ENCODE measurements around the gene GPR139. TPM values are rescaled to one million over a fixed set of nuclear protein-coding genes. Genes with fewer than 3 reads are reported as not detected.

GPR139 gene
- total RNA-seq, 1 donor from 2014 or later = not detected

- TF ChIP-seq EZH2phosphoT487 (IDR thresholded peaks at IDR 0.05) = no peak
- TF ChIP-seq CTCF (IDR thresholded peaks at IDR 0.05) = no peak
- no peak for TF ChIP-seq EZH2 (IDR thresholded peaks at IDR 0.05)
- Histone ChIP-seq H3F3A (ENCODE audit: low read depth) (no peaks in the 10 kb centered on the region), H2AFZ (replicated peaks) (no peak overlapping the region), H3K4me1 (no peaks in the 10 kb centered on the region), H3K27me3 (no peaks in the 10 kb centered on the region), H4K20me1 (ENCODE audit: low read depth) (no peaks in the 10 kb centered on the region), H3K79me2 (ENCODE audit: low read depth) (no peaks in the 10 kb centered on the region), H3K27ac (no peak overlapping the region), H3K9me3 (ENCODE audit: low read depth) (no peaks in the 10 kb centered on the region), H3K9ac (no peak overlapping the region), H3K36me3 (no peaks in the 10 kb centered on the region), H3K4me2 (no peak overlapping the region), H3K4me3 (no peak overlapping the region)
- H3K4me1 Mint-ChIP-seq = no peaks in the 10 kb centered on the region
- peaks cover 6% of the 10 kb centered on the region for H3K27me3 Mint-ChIP-seq (ENCODE audit: insufficient read depth, low read depth)
- no peaks in the 10 kb centered on the region for H3K9me3 Mint-ChIP-seq
- no peak overlapping the region for H3K27ac Mint-ChIP-seq
- H3K36me3 Mint-ChIP-seq = no peaks in the 10 kb centered on the region
- DNase-seq (ENCODE audit: low spot score) = no peak
- H3K4me3 Mint-ChIP-seq = no peak overlapping the region
Observed at GRCh38 chr16:20102521-20102920, 28.8 kb upstream of the GPR139 start.

- H3K79me2 ChIP-seq (ENCODE audit: low read depth) = no peaks in the 10 kb centered on the region
- no peak for DNase-seq (ENCODE audit: low spot score)
- Mint-ChIP-seq H3K36me3 (no peaks in the 10 kb centered on the region), H3K4me1 (no peaks in the 10 kb centered on the region), H3K4me3 (no peak overlapping the region), H3K9me3 (no peaks in the 10 kb centered on the region), H3K27me3 (ENCODE audit: insufficient read depth, low read depth) (peaks cover 7% of the 10 kb centered on the region), H3K27ac (no peak overlapping the region)
- H3K4me1 ChIP-seq = no peaks in the 10 kb centered on the region
- H4K20me1 ChIP-seq (ENCODE audit: low read depth) = no peaks in the 10 kb centered on the region
- H2AFZ ChIP-seq (replicated peaks) = no peak overlapping the region
- no peak for TF ChIP-seq EZH2 (IDR thresholded peaks at IDR 0.05)
- TF ChIP-seq EZH2phosphoT487 (IDR thresholded peaks at IDR 0.05) = no peak
- no peaks in the 10 kb centered on the region for H3F3A ChIP-seq (ENCODE audit: low read depth)
- no peak overlapping the region for H3K27ac ChIP-seq
- no peaks in the 10 kb centered on the region for H3K27me3 ChIP-seq
- no peak overlapping the region for H3K4me2 ChIP-seq
- H3K4me3 ChIP-seq = no peak overlapping the region
- no peaks in the 10 kb centered on the region for H3K9me3 ChIP-seq (ENCODE audit: low read depth)
- no peaks in the 10 kb centered on the region for H3K36me3 ChIP-seq
- H3K9ac ChIP-seq = no peak overlapping the region
Observed at GRCh38 chr16:20102021-20102420, 28.3 kb upstream of the GPR139 start.

- Mint-ChIP-seq H3K36me3 (no peaks in the 10 kb centered on the region), H3K27ac (no peak overlapping the region), H3K27me3 (ENCODE audit: insufficient read depth, low read depth) (peaks cover 8% of the 10 kb centered on the region), H3K9me3 (no peaks in the 10 kb centered on the region), H3K4me3 (peak overlapping the region; percentile 49), H3K4me1 (no peaks in the 10 kb centered on the region)
- Histone ChIP-seq H4K20me1 (ENCODE audit: low read depth) (no peaks in the 10 kb centered on the region), H3K27me3 (no peaks in the 10 kb centered on the region), H3K27ac (no peak overlapping the region), H3K4me1 (no peaks in the 10 kb centered on the region), H3K79me2 (ENCODE audit: low read depth) (no peaks in the 10 kb centered on the region), H3K9ac (no peak overlapping the region), H3K4me2 (no peak overlapping the region), H2AFZ (replicated peaks) (no peak overlapping the region), H3F3A (ENCODE audit: low read depth) (no peaks in the 10 kb centered on the region), H3K36me3 (no peaks in the 10 kb centered on the region), H3K4me3 (no peak overlapping the region), H3K9me3 (ENCODE audit: low read depth) (no peaks in the 10 kb centered on the region)
- no peak for DNase-seq (ENCODE audit: low spot score)
- no peak for TF ChIP-seq CTCF (IDR thresholded peaks at IDR 0.05)
- no peak for TF ChIP-seq EZH2 (IDR thresholded peaks at IDR 0.05)
- no peak for TF ChIP-seq EZH2phosphoT487 (IDR thresholded peaks at IDR 0.05)
Observed at GRCh38 chr16:20099375-20099774, 25.7 kb upstream of the GPR139 start.

- H3K9ac ChIP-seq = no peak overlapping the region
- no peaks in the 10 kb centered on the region for H3K4me1 Mint-ChIP-seq
- H4K20me1 ChIP-seq (ENCODE audit: low read depth) = no peaks in the 10 kb centered on the region
- H3K36me3 ChIP-seq = no peaks in the 10 kb centered on the region
- H2AFZ ChIP-seq (replicated peaks) = no peak overlapping the region
- TF ChIP-seq CTCF (IDR thresholded peaks at IDR 0.05) = no peak
- no peak for TF ChIP-seq EZH2 (IDR thresholded peaks at IDR 0.05)
- no peak for TF ChIP-seq EZH2phosphoT487 (IDR thresholded peaks at IDR 0.05)
- no peak overlapping the region for H3K4me3 ChIP-seq
- H3K9me3 ChIP-seq (ENCODE audit: low read depth) = no peaks in the 10 kb centered on the region
- no peak overlapping the region for H3K27ac ChIP-seq
- H3K9me3 Mint-ChIP-seq = no peaks in the 10 kb centered on the region
- DNase-seq (ENCODE audit: low spot score) = no peak
- H3K27me3 Mint-ChIP-seq (ENCODE audit: insufficient read depth, low read depth) = peaks cover 8% of the 10 kb centered on the region
- H3K27me3 ChIP-seq = no peaks in the 10 kb centered on the region
- H3K4me3 Mint-ChIP-seq = no peak overlapping the region
- H3K79me2 ChIP-seq (ENCODE audit: low read depth) = no peaks in the 10 kb centered on the region
- no peaks in the 10 kb centered on the region for H3K4me1 ChIP-seq
- no peak overlapping the region for H3K27ac Mint-ChIP-seq
- H3K4me2 ChIP-seq = no peak overlapping the region
- no peaks in the 10 kb centered on the region for H3F3A ChIP-seq (ENCODE audit: low read depth)
- no peaks in the 10 kb centered on the region for H3K36me3 Mint-ChIP-seq
Observed at GRCh38 chr16:20094157-20094556, 20.5 kb upstream of the GPR139 start.

Measured in neural progenitor cell (in vitro differentiated cells).